Right renal cortex interstitium (tissue), 3 donors: Measurements from ENCODE around the gene ZCCHC10. TPM values are rescaled to one million over a fixed set of nuclear protein-coding genes. Genes with fewer than 3 reads are reported as not detected.

Experiments used
- DNase-seq, 3 donors: peaks; one replicate each; pipeline ENCODE4 v3.0.0-alpha.2; 2013; ENCODE audit warnings: low read depth in 3 of 3, low spot score in 2 of 3
- polyA plus RNA-seq, 3 donors: library from polyadenylated mRNA; unstranded; fragments of 120-200 nt; gene quantifications; one replicate each; pipeline ENCODE4 v1.2.1, GENCODE V29; 2013; ENCODE audit not compliant: insufficient read length in 3 of 3

The ZCCHC10 gene
- 10 to 100 TPM; 38.1 to 39.7 (median 38.1) TPM for polyA plus RNA-seq

GRCh38 chr5:133025804-133026663 is at the start of gene ZCCHC10:
ZCCHC10 (minus strand) TSS chr5:133026549; CDS start chr5:133026537, 12 bp downstream.
- DNase-seq, result peak; percentile 83 to 93 (median 91)

- no peak for DNase-seq
Observed at GRCh38 chr5:133075572-133076536, 49.5 kb upstream of the ZCCHC10 start.

- DNase-seq, result no peak
Observed at GRCh38 chr5:133072021-133072420, 45.7 kb upstream of the ZCCHC10 start.

GRCh38 chr5:133066045-133066444 is 39.7 kb upstream of the ZCCHC10 start:
- no peak for DNase-seq

- no peak for DNase-seq
Observed at GRCh38 chr5:133065471-133065870, 39.1 kb upstream of the ZCCHC10 start.

- no peak for DNase-seq
Observed at GRCh38 chr5:133063965-133064364, 37.6 kb upstream of the ZCCHC10 start.

- DNase-seq, result no peak
Observed at GRCh38 chr5:133062276-133062675, 35.9 kb upstream of the ZCCHC10 start.

GRCh38 chr5:133059621-133060020 is 33.3 kb upstream of the ZCCHC10 start:
- no peak for DNase-seq

- no peak for DNase-seq
Observed at GRCh38 chr5:133056891-133057290, 30.5 kb upstream of the ZCCHC10 start.

GRCh38 chr5:133054697-133055471 is 28.5 kb upstream of the ZCCHC10 start:
- no peak for DNase-seq

- DNase-seq, result no peak
Observed at GRCh38 chr5:133053448-133053847, 27.1 kb upstream of the ZCCHC10 start.

GRCh38 chr5:133052317-133053175 is 26.2 kb upstream of the ZCCHC10 start:
- no peak for DNase-seq

GRCh38 chr5:133051542-133052316 is 25.4 kb upstream of the ZCCHC10 start, which contains the start of gene HSPA4:
HSPA4 (plus strand) TSS chr5:133052013; CDS start chr5:133052251, 238 bp downstream.
- DNase-seq, result peak; percentile 98 to 99 (median 99)

GRCh38 chr5:133051061-133051541 is 24.8 kb upstream of the ZCCHC10 start:
- DNase-seq, result peak in 1 of 3 donors; percentile 26

- DNase-seq, result no peak
Observed at GRCh38 chr5:133050521-133050920, 24.2 kb upstream of the ZCCHC10 start.

- DNase-seq, result no peak
Observed at GRCh38 chr5:133049726-133050048, 23.3 kb upstream of the ZCCHC10 start.

- DNase-seq, result no peak
Observed at GRCh38 chr5:133048993-133049725, 22.8 kb upstream of the ZCCHC10 start.

GRCh38 chr5:133047404-133047803 is 21.1 kb upstream of the ZCCHC10 start:
- no peak for DNase-seq
